Aorta (tissue), 5 donors: ENCODE measurements around the gene KCNT1. TPM values are rescaled to one million over a fixed set of nuclear protein-coding genes. Genes with fewer than 3 reads are reported as not detected.
A peak's percentile ranks its signal among the peaks of the same experiment; 100 is the strongest.
"Not testable (repeated sequence)": the region's sequence is repeated elsewhere in the genome, so short reads cannot be mapped to it uniquely, and the experiment has no call there.

Source experiments
- ATAC-seq: fragments of 200-7000 bp; cut with Tn5 transposase; one replicate; pipeline ENCODE4 v1.9.1; 2022; ENCODE audit warnings: moderate library complexity; ENCODE audit not compliant: low FRiP score
- DNase-seq, 2 donors: peaks; one replicate each; pipeline ENCODE4 v3.0.0-alpha.2; 2020
- H3K27ac ChIP-seq, 2 donors: one replicate each; pipeline ENCODE4 v1.5.1; 2013; ENCODE audit warnings: low read length in 2 of 2, mild to moderate bottlenecking in 2 of 2, moderate library complexity in 2 of 2, control low read depth in 1 of 2, inconsistent platforms in 1 of 2, low read depth in 1 of 2
- H3K27me3 ChIP-seq, 2 donors: one replicate each; pipeline ENCODE4 v1.6.1; 2013; ENCODE audit warnings: control low read depth in 1 of 2, low read length in 1 of 2, mild to moderate bottlenecking in 1 of 2, moderate library complexity in 1 of 2; ENCODE audit not compliant: insufficient read depth in 2 of 2, control insufficient read depth in 1 of 2
- H3K36me3 ChIP-seq, 2 donors: one replicate each; pipeline ENCODE4 v1.6.1; 2013; ENCODE audit warnings: control low read depth in 1 of 2, low read length in 1 of 2, mild to moderate bottlenecking in 1 of 2; ENCODE audit not compliant: insufficient read depth in 2 of 2, control insufficient read depth in 1 of 2
- H3K4me1 ChIP-seq, 2 donors: one replicate each; pipeline ENCODE4 v1.6.1; 2013; ENCODE audit warnings: low read length in 2 of 2, control low read depth in 1 of 2, mild to moderate bottlenecking in 1 of 2, moderate library complexity in 1 of 2; ENCODE audit not compliant: insufficient read depth in 2 of 2, control insufficient read depth in 1 of 2
- H3K4me3 ChIP-seq, 2 donors: one replicate each; pipeline ENCODE4 v1.5.1; 2013; ENCODE audit warnings: low read length in 2 of 2, control low read depth in 1 of 2, mild to moderate bottlenecking in 1 of 2
- H3K9me3 ChIP-seq: one replicate; pipeline ENCODE4 v1.6.1; 2013; ENCODE audit warnings: mild to moderate bottlenecking, low read length; ENCODE audit not compliant: control insufficient read depth
- WGBS, 2 donors: extraction: QIAGEN DNeasy Blood & Tissue Kit; methylation state at CpG; one replicate each; pipeline ENCODE4 v1.1.7; 2013; 5-methylcytosine and 5-hydroxymethylcytosine counted together
- intact Hi-C, 2 donors: fragments of 100-400 bp; cut with DNase I; formaldehyde crosslinking; loops; one replicate each; pipeline versions ENCODE4 v1.14.2 to v1.15.0; 2022
- polyA plus RNA-seq, 2 donors: library from polyadenylated mRNA; stranded (reverse); fragments of 200-250 nt; gene quantifications; one replicate each; pipeline ENCODE4 v1.2.3, GENCODE V29; 2013
- total RNA-seq, 2 donors: library from RNA; stranded (reverse); fragmentation: NEBNext Ultra II Directional; extraction: Animal tissue kit (Norgen Biotek cat#: 25700); gene quantifications; one replicate each; pipeline ENCODE4 v1.2.1, GENCODE V29; 2021
- donor health status: healthy with polysubstance abuse.
- donor health status: Bipolar disorder and iron deficiency.
- donor health status: DM: no; HTN: no; CAD: no.
- donor health status: DM: no; HTN: no; CAD: no.
- donor health status: DM: yes; HTN: yes; CAD: no.

KCNT1 gene
- total and polyA plus RNA-seq, 4 donors = 0.16 to 0.78 TPM; not detected in 2

- intact Hi-C loops = no loop called here
- DNase-seq = no peak
- no peak for ATAC-seq
- no peaks in the 10 kb centered on the region for H3K9me3 ChIP-seq
- no peaks in the 10 kb centered on the region for H3K36me3 ChIP-seq
- H3K4me3 ChIP-seq = no peak overlapping the region
- no peaks in the 10 kb centered on the region for H3K4me1 ChIP-seq
- no peaks in the 10 kb centered on the region for H3K27me3 ChIP-seq
- no peak overlapping the region for H3K27ac ChIP-seq
- WGBS, 2 donors = 84 to 93% methylated on average over 8 to 12 of the region's 12 CpGs
Measured at GRCh38 chr9:135663857-135664256, 38.1 kb upstream of the KCNT1 start.

- Histone ChIP-seq H3K9me3 (no peaks in the 10 kb centered on the region), H3K27ac (no peak overlapping the region)
Measured at GRCh38 chr9:135664266-135664665, 37.7 kb upstream of the KCNT1 start.

GRCh38 chr9:135664801-135665794 lies 36.9 kb upstream of the KCNT1 start:
- 83 to 84% methylated on average over 32 of the region's 32 CpGs for WGBS, 2 donors
- no peaks in the 10 kb centered on the region for H3K4me1 ChIP-seq
- no peak overlapping the region for H3K27ac ChIP-seq
- ATAC-seq (no peak), DNase-seq (no peak)
- no peaks in the 10 kb centered on the region for H3K36me3 ChIP-seq
- no peak overlapping the region for H3K4me3 ChIP-seq
- H3K27me3 ChIP-seq = no peaks in the 10 kb centered on the region
- H3K9me3 ChIP-seq = no peaks in the 10 kb centered on the region
- intact Hi-C loops = no loop called here

More at GRCh38 chr9:135664266-135664665, 37.7 kb upstream of the KCNT1 start:
- no peaks in the 10 kb centered on the region for H3K27me3 ChIP-seq
- 87% methylated on average over 10 of the region's 10 CpGs for WGBS, 2 donors
- no peaks in the 10 kb centered on the region for H3K36me3 ChIP-seq
- ATAC-seq (peak; percentile 15), DNase-seq (no peak)
- no peak overlapping the region for H3K4me3 ChIP-seq
- H3K4me1 ChIP-seq = no peaks in the 10 kb centered on the region
- intact Hi-C loops = no loop called here

GRCh38 chr9:135665795-135666189 lies 36.2 kb upstream of the KCNT1 start:
- intact Hi-C loops = no loop called here
- no peaks in the 10 kb centered on the region for H3K27me3 ChIP-seq
- H3K9me3 ChIP-seq = no peaks in the 10 kb centered on the region
- H3K4me3 ChIP-seq = no peak overlapping the region
- WGBS, 2 donors = 79 to 82% methylated on average over 12 of the region's 12 CpGs
- ATAC-seq (no peak), DNase-seq (no peak)
- no peak overlapping the region for H3K27ac ChIP-seq
- no peaks in the 10 kb centered on the region for H3K4me1 ChIP-seq
- H3K36me3 ChIP-seq = no peaks in the 10 kb centered on the region

- ATAC-seq (no peak), DNase-seq (no peak)
- Histone ChIP-seq H3K4me3 (no peak overlapping the region), H3K27ac (no peak overlapping the region), H3K36me3 (no peaks in the 10 kb centered on the region), H3K9me3 (no peaks in the 10 kb centered on the region), H3K4me1 (no peaks in the 10 kb centered on the region), H3K27me3 (no peaks in the 10 kb centered on the region)
- intact Hi-C loops = no loop called here
- 49 to 58% methylated on average over 29 of the region's 29 CpGs for WGBS, 2 donors
Measured at GRCh38 chr9:135666534-135667462, 35.2 kb upstream of the KCNT1 start.

GRCh38 chr9:135667463-135668001 lies 34.5 kb upstream of the KCNT1 start:
- no peak for DNase-seq
- Histone ChIP-seq H3K36me3 (no peaks in the 10 kb centered on the region), H3K9me3 (no peaks in the 10 kb centered on the region), H3K27ac (no peak overlapping the region), H3K4me3 (no peak overlapping the region), H3K27me3 (no peaks in the 10 kb centered on the region), H3K4me1 (no peaks in the 10 kb centered on the region)
- 11 to 16% methylated on average over 9 of the region's 9 CpGs for WGBS, 2 donors
- intact Hi-C loops = no loop called here
- ATAC-seq = no peak

GRCh38 chr9:135669018-135669417 lies 33.0 kb upstream of the KCNT1 start:
- H3K27ac ChIP-seq, intact Hi-C loops, H3K27me3 ChIP-seq, H3K9me3 ChIP-seq, H3K4me1 ChIP-seq, ATAC-seq, DNase-seq, H3K36me3 ChIP-seq, H3K4me3 ChIP-seq: not testable (repeated sequence)
- 91 to 93% methylated on average over 5 of the region's 5 CpGs for WGBS, 2 donors

- intact Hi-C loops = no loop called here
- Histone ChIP-seq H3K36me3 (no peaks in the 10 kb centered on the region), H3K4me1 (no peaks in the 10 kb centered on the region), H3K4me3 (no peak overlapping the region), H3K27ac (no peak overlapping the region), H3K27me3 (no peaks in the 10 kb centered on the region), H3K9me3 (no peaks in the 10 kb centered on the region)
- DNase-seq = no peak
- 96 to 98% methylated on average over 9 of the region's 9 CpGs for WGBS, 2 donors
- ATAC-seq = no peak
Measured at GRCh38 chr9:135669616-135670285, 32.2 kb upstream of the KCNT1 start.
